Bladder microvascular endothelial cell (primary cell): ENCODE results near the gene HMGB3. TPM values are rescaled to one million over a fixed set of nuclear protein-coding genes. Genes with fewer than 3 reads are reported as not detected.

Experiments
- total RNA-seq: library from RNA; depleted of rRNA; stranded (reverse); fragments of >200 nt; gene quantifications from 2 replicates; pipeline ENCODE4 v1.2.3, GENCODE V29; 2014

The HMGB3 gene
- total RNA-seq: 23.5 and 23.8 TPM in 2 replicates

DNA sequence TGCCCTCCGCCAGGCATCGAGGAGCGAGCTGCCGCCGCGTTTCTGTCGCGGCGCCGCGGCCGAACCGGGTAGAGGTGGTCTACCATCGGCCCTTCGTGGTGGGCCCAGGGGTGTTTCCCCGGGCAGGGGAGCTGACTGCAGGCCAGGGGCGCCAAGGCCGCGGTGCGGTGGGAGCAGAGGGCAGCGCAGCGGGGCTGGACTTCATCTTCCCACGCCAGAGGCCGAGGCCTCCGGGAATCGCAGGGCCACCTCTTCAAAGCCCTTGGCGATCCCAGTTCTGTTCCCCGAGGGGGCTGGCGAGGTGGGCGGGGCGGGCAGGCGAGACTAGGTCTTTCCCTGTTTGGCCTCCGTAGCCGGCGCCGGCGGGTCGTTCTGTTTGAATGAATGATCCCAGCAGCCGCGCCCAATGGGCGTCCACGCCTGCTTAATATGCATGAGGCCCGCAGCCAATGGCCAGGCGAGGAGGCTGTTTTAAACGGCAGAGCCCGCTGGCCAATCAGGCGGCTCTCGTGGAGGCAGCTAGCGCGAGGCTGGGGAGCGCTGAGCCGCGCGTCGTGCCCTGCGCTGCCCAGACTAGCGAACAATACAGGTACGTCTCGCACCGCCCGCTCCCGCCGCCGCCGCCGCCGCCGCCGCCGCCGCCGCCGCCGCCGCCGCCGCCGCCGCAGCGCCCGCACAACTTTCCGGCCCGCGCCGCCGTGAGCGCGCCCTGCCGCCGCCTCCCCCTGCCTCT, at the start of gene HMGB3:
TSS of gene HMGB3 (plus strand) at position 548 of the 733 bp plus-strand sequence. CDS start 2,265 bp downstream, outside the sequence.

Other genes with a start within 250 kb of the HMGB3 start
- 21.0 and 35.8 TPM in 2 replicates for gene CD99L2, start 84.7 kb upstream of the HMGB3 start, total RNA-seq
- gene GPR50, start 193.2 kb downstream of the HMGB3 start, total RNA-seq: not detected in 2 replicates